Lung (tissue), 12 donors: Measurements from ENCODE around the gene MYRIP. TPM values are rescaled to one million over a fixed set of nuclear protein-coding genes. Genes with fewer than 3 reads are reported as not detected.
"Not testable (repeated sequence)": the region's sequence is repeated elsewhere in the genome, so short reads cannot be mapped to it uniquely, and the experiment has no call there.

Experiments used
- ATAC-seq: fragments of 200-7000 bp; cut with Tn5 transposase; one replicate; pipeline ENCODE4 v1.9.1; 2020; ENCODE audit warnings: moderate number of reproducible peaks; ENCODE audit not compliant: insufficient read depth, low FRiP score
- DNase-seq, 3 donors: peaks; one replicate each; pipeline ENCODE4 v3.0.0-alpha.2; 2013 to 2017
- H3K27ac ChIP-seq, 2 donors: one replicate each; pipeline ENCODE4 v1.5.1; 2013; ENCODE audit warnings: mild to moderate bottlenecking in 2 of 2, moderate library complexity in 2 of 2, control low read depth in 1 of 2, inconsistent platforms in 1 of 2, low read depth in 1 of 2, low read length in 1 of 2
- H3K27me3 ChIP-seq, 3 donors: one replicate each; pipeline ENCODE4 v1.5.1; 2013; ENCODE audit warnings: low read length in 2 of 3; ENCODE audit not compliant: control insufficient read depth in 3 of 3, insufficient read depth in 3 of 3
- H3K36me3 ChIP-seq, 4 donors: one replicate each; pipeline ENCODE4 v1.5.1; 2013; ENCODE audit warnings: low read length in 4 of 4, mild to moderate bottlenecking in 1 of 4, moderate library complexity in 1 of 4; ENCODE audit not compliant: control insufficient read depth in 4 of 4, insufficient read depth in 4 of 4
- H3K4me1 ChIP-seq, 5 donors: one replicate each; pipeline ENCODE4 v1.5.1; 2013; ENCODE audit warnings: low read length in 5 of 5, mild to moderate bottlenecking in 2 of 5, moderate library complexity in 1 of 5; ENCODE audit not compliant: control insufficient read depth in 5 of 5, insufficient read depth in 5 of 5
- H3K4me3 ChIP-seq: one replicate; pipeline ENCODE4 v1.5.1; 2013; ENCODE audit warnings: mild to moderate bottlenecking, control low read depth, moderate library complexity
- H3K9ac ChIP-seq, 2 donors: one replicate each; pipeline ENCODE4 v1.5.1; 2013; ENCODE audit warnings: low read length in 2 of 2, control low read depth in 1 of 2; ENCODE audit not compliant: insufficient read depth in 1 of 2
- H3K9me3 ChIP-seq, 4 donors: one replicate each; pipeline ENCODE4 v1.5.1; 2013; ENCODE audit warnings: low read length in 3 of 4, mild to moderate bottlenecking in 1 of 4, moderate library complexity in 1 of 4; ENCODE audit not compliant: control insufficient read depth in 4 of 4, insufficient read depth in 3 of 4
- WGBS, 2 donors: extraction: QIAGEN DNeasy Blood & Tissue Kit; methylation state at CpG; one replicate each; pipeline ENCODE4 v1.1.7; 2013; 5-methylcytosine and 5-hydroxymethylcytosine counted together
- polyA plus RNA-seq, 2 donors: library from polyadenylated mRNA; stranded (reverse); fragments of 200-250 nt; gene quantifications; one replicate each; pipeline ENCODE4 v1.2.1, GENCODE V29; 2013
- total RNA-seq, 2 donors: library from RNA; depleted of rRNA in 1 of 2; stranded (reverse); fragments of >200 nt in 1 of 2; gene quantifications; one replicate each; pipeline ENCODE4 v1.2.1, GENCODE V29; 2014 to 2021
- TF ChIP-seq, protein P1 (sequence below): IDR thresholded peaks from 2 replicates; pipeline ENCODE4 v1.5.1; 2012; ENCODE audit warnings: mild to moderate bottlenecking; ENCODE audit errors: control extremely low read depth, extremely low read depth
- donor health status: control.
- donor health status: control.
- donor health status: Bipolar disorder and iron deficiency.
- donor health status: healthy.
- donor health status: DM: yes; HTN: yes; CAD: no.

Gene MYRIP
- total and polyA plus RNA-seq, 4 donors, result 0.30 to 2.5 (median 0.77) TPM

DNA sequence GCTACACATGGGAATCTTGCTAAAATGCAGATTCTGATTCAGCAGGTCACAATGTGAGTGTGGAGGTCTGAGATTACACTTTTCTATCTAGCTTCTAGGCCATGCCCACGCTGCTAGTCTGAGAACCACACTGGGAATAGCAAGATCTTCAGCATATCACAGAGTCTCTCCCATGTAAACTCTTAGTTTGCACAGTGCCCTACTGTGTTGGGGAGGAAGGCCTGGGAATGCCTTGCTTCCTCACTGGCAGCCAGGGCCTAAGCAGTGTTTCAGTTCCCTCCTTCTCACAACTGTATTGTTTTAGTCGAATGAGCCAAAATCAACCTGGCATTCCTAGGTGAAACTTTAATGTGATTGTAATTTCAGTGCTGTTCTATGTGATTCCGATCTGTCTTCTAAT is 320.1 kb downstream of the MYRIP start:
- H3K4me3 ChIP-seq, result no peak overlapping the region
- H3K9ac ChIP-seq, result no peak overlapping the region
- no peak for ATAC-seq
- 93 to 98% methylated on average over 3 of the region's 3 CpGs for WGBS, 2 donors
- TF ChIP-seq, protein P1, sequence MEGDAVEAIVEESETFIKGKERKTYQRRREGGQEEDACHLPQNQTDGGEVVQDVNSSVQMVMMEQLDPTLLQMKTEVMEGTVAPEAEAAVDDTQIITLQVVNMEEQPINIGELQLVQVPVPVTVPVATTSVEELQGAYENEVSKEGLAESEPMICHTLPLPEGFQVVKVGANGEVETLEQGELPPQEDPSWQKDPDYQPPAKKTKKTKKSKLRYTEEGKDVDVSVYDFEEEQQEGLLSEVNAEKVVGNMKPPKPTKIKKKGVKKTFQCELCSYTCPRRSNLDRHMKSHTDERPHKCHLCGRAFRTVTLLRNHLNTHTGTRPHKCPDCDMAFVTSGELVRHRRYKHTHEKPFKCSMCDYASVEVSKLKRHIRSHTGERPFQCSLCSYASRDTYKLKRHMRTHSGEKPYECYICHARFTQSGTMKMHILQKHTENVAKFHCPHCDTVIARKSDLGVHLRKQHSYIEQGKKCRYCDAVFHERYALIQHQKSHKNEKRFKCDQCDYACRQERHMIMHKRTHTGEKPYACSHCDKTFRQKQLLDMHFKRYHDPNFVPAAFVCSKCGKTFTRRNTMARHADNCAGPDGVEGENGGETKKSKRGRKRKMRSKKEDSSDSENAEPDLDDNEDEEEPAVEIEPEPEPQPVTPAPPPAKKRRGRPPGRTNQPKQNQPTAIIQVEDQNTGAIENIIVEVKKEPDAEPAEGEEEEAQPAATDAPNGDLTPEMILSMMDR, result no peak
- H3K36me3 ChIP-seq, result no peaks in the 10 kb centered on the region
- H3K9me3 ChIP-seq, result peaks cover 0 to 8% (median 0%) of the 10 kb centered on the region in 4 donors
- no peaks in the 10 kb centered on the region for H3K27me3 ChIP-seq
- DNase-seq, result no peak
- peaks cover 0 to 2% (median 0%) of the 10 kb centered on the region in 5 donors for H3K4me1 ChIP-seq
- H3K27ac ChIP-seq, result no peak overlapping the region

DNA sequence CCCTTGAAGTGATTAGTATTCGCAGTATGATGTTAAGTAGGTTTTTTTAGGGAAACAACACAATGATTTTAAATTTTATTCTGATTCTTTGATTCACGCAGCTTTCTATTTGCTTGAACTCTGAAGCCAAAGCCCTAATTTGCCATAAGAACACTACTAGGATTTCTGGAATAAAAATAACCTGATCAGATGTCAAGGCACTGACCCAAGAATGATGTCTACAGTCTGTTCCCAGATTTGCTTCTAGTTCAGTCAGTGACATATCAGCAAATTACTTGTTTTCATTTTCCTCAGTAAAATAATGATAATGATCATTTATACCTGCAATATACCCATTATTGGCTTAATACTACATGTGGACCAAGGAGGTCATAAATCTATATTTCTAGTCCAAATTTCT is 320.6 kb downstream of the MYRIP start:
- ATAC-seq (no peak), DNase-seq (no peak)
- peaks cover 0 to 2% (median 0%) of the 10 kb centered on the region in 5 donors for H3K4me1 ChIP-seq
- 93 to 99% methylated on average over 2 of the region's 2 CpGs for WGBS, 2 donors
- no peaks in the 10 kb centered on the region for H3K27me3 ChIP-seq
- no peak overlapping the region for H3K27ac ChIP-seq
- H3K9ac ChIP-seq, result no peak overlapping the region
- H3K4me3 ChIP-seq, result no peak overlapping the region
- no peaks in the 10 kb centered on the region for H3K36me3 ChIP-seq
- TF ChIP-seq, protein P1, result no peak
- H3K9me3 ChIP-seq, result peaks cover 0 to 8% (median 0%) of the 10 kb centered on the region in 4 donors

DNA sequence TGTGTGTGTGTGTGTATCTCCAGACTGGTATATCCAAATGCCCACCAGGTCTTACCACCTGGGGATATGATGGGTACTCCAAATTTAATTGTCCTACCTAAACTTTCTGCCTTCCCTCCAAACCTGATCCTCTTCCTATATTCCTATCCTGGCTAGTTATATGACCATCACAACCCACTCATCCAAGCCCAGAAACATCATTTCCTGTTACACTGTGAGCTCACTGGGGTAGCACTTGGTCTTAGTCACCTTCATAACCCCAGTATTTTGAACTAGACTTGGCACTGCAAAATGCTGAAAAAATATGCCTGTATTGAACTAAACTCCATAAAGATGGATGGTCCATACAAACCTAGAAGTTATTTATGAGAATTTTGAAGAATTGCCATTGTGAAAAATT is 321.3 kb downstream of the MYRIP start:
- Histone ChIP-seq H3K9me3 (peaks cover 0 to 8% (median 0%) of the 10 kb centered on the region in 4 donors), H3K27me3 (no peaks in the 10 kb centered on the region), H3K4me3 (no peak overlapping the region), H3K4me1 (peaks cover 0 to 2% (median 0%) of the 10 kb centered on the region in 5 donors), H3K9ac (no peak overlapping the region), H3K36me3 (no peaks in the 10 kb centered on the region), H3K27ac (no peak overlapping the region)
- no peak for DNase-seq
- no peak for ATAC-seq
- TF ChIP-seq, protein P1, result no peak

DNA sequence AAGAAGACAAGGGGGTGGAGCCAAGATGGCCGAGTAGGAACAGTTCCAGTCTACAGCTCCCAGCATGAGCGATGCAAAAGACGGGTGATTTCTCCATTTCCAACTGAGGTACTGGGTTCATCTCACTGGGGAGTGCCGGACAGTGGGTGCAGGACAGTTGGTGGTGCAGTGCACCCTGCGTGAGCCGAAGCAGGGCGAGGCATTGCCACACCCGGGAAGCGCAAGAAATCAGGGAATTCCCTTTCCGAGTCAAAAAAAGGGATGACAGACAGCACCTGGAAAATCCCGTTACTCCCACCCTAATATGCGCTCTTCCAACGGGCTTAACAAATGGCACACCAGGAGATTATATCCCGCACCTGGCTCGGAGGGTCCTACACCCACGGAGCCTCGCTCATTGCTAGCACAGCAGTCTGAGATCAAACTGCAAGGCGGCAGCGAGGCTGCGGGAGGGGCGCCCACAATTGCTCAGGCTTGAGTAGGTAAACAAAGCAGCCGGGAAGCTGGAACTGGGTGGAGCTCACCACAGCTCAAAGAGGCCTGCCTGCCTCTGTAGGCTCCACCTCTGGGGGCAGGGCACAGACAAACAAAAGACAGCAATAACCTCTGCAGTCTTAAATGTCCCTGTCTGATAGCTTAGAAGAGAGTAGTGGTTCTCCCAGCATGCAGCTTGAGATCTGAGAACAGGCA is 324.6 kb downstream of the MYRIP start:
- DNase-seq, H3K36me3 ChIP-seq, H3K27ac ChIP-seq, H3K4me1 ChIP-seq, H3K27me3 ChIP-seq, H3K4me3 ChIP-seq, H3K9me3 ChIP-seq, ATAC-seq, H3K9ac ChIP-seq: not testable (repeated sequence)
- WGBS, 2 donors, result 90 to 96% methylated on average over 22 of the region's 22 CpGs
